Measurements from ENCODE around the gene ARSI.

GRCh38 chr5:150303660-150304386 is 1.1 kb upstream of the ARSI start:
- TF ChIP-seq, protein P1, sequence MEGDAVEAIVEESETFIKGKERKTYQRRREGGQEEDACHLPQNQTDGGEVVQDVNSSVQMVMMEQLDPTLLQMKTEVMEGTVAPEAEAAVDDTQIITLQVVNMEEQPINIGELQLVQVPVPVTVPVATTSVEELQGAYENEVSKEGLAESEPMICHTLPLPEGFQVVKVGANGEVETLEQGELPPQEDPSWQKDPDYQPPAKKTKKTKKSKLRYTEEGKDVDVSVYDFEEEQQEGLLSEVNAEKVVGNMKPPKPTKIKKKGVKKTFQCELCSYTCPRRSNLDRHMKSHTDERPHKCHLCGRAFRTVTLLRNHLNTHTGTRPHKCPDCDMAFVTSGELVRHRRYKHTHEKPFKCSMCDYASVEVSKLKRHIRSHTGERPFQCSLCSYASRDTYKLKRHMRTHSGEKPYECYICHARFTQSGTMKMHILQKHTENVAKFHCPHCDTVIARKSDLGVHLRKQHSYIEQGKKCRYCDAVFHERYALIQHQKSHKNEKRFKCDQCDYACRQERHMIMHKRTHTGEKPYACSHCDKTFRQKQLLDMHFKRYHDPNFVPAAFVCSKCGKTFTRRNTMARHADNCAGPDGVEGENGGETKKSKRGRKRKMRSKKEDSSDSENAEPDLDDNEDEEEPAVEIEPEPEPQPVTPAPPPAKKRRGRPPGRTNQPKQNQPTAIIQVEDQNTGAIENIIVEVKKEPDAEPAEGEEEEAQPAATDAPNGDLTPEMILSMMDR (IDR thresholded peaks at IDR 0.05; ENCODE audit: low read depth, low read length, poor library complexity, severe bottlenecking) = no peak
- no peak for TF ChIP-seq EZH2phosphoT487 (IDR thresholded peaks at IDR 0.05; ENCODE audit: borderline replicate concordance, low read length)
